Kidney capillary endothelial cell (primary cell): Measurements from ENCODE around the gene SNAI1.

Experiments used
- DNase-seq: peaks from one replicate; pipeline ENCODE4 v3.0.0-alpha.2; 2018; ENCODE audit warnings: low spot score

The SNAI1 gene

DNA sequence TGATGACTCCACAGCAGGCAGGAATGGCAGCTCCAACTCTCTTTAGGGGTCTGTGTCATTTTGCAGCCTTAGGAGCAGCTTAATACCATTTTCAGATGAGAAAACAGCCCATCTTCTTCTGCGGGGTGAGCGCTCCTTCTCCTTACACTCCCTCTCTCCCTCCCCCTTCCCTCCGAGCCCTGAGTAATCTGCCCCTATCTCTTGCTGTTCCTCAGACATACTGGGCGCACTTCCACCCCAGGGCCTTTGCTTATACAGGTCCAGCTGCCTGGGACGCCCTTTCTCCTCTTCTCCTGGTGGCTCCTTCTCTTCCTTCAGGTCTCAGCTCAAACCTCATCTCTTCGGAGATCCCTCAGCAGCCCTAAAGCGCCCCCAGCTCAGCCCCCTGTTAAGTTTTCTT is 54.8 kb downstream of the SNAI1 start:
- DNase-seq: no peak

DNA sequence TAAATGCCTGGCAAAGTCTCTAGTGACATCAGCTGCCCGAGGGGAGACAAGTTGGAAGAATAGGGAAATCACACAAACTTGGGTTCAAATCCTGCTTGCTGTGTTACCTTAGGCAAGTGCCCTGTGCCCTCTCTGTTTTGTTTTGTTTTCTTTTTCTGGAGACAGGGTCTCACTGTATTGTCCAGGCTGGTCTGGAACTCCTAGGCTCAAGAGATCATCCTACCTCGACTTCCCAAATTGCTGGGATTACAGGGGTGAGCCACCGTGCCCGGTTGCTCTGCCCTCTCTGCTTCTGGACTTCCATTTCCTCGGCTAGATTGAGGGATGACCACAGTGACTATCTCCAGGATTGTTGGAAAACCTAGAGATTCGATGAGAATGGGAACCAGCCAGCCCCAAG is 55.4 kb downstream of the SNAI1 start:
- no peak for DNase-seq
